Endodermal cell (in vitro differentiated cells): ENCODE measurements around the gene CRYBG3. TPM values are rescaled to one million over a fixed set of nuclear protein-coding genes. Genes with fewer than 3 reads are reported as not detected.
"Not testable (repeated sequence)": the region's sequence is repeated elsewhere in the genome, so short reads cannot be mapped to it uniquely, and the experiment has no call there.

Experiments used
- DNase-seq: peaks from one replicate; pipeline ENCODE4 v3.0.0-alpha.2; 2017
- H3K27ac ChIP-seq: 2 replicates; pipeline ENCODE4 v1.5.1; 2013; ENCODE audit warnings: mild to moderate bottlenecking, low read depth, low read length, moderate library complexity
- H3K27me3 ChIP-seq: 2 replicates; pipeline ENCODE4 v1.6.1; 2013; ENCODE audit warnings: mild to moderate bottlenecking, low read length, moderate library complexity; ENCODE audit not compliant: insufficient read depth, control insufficient read depth, poor library complexity, severe bottlenecking
- H3K36me3 ChIP-seq: 2 replicates; pipeline ENCODE4 v1.7.0; 2013; ENCODE audit warnings: mild to moderate bottlenecking, low read length, moderate library complexity; ENCODE audit not compliant: control insufficient read depth, insufficient read depth
- H3K4me1 ChIP-seq: one replicate; pipeline ENCODE4 v1.7.0; 2013; ENCODE audit warnings: low read length; ENCODE audit not compliant: control insufficient read depth, insufficient read depth
- H3K4me3 ChIP-seq: 2 replicates; pipeline ENCODE4 v1.5.1; 2013; ENCODE audit warnings: mild to moderate bottlenecking, low read length, moderate library complexity
- H3K9ac ChIP-seq: 2 replicates; pipeline ENCODE4 v1.6.1; 2013; ENCODE audit warnings: mild to moderate bottlenecking, low read length, moderate library complexity; ENCODE audit not compliant: poor library complexity, severe bottlenecking; ENCODE audit errors: extremely low read depth
- H3K9me3 ChIP-seq: 2 replicates; pipeline ENCODE4 v1.6.1; 2013; ENCODE audit warnings: mild to moderate bottlenecking, low read length, moderate library complexity; ENCODE audit not compliant: control insufficient read depth
- H3K27ac Mint-ChIP-seq: 2 replicates; pipeline ENCODE4 v1.8.0; 2020; ENCODE audit warnings: mixed read lengths
- H3K27me3 Mint-ChIP-seq: 2 replicates; pipeline ENCODE4 v1.8.0; 2021; ENCODE audit warnings: mild to moderate bottlenecking, mixed read lengths; ENCODE audit not compliant: insufficient read depth
- H3K36me3 Mint-ChIP-seq: 2 replicates; pipeline ENCODE4 v1.8.0; 2020; ENCODE audit warnings: low read depth, mixed read lengths
- H3K4me1 Mint-ChIP-seq: 2 replicates; pipeline ENCODE4 v1.8.0; 2020; ENCODE audit warnings: mixed read lengths
- H3K4me3 Mint-ChIP-seq: 2 replicates; pipeline ENCODE4 v1.8.0; 2020; ENCODE audit warnings: mild to moderate bottlenecking, moderate library complexity, mixed read lengths
- H3K9me3 Mint-ChIP-seq: 2 replicates; pipeline ENCODE4 v1.8.0; 2020; ENCODE audit warnings: mild to moderate bottlenecking, mixed read lengths
- WGBS, 2 experiments: methylation state at CpG; one replicate each; pipeline versions ENCODE4 v1.1.5 to v1.1.7; 2013; ENCODE audit warnings: missing lambda C conversion rate in 2 of 2, mixed read lengths in 1 of 2; ENCODE audit not compliant: insufficient coverage in 1 of 2, insufficient read length in 1 of 2; 5-methylcytosine and 5-hydroxymethylcytosine counted together
- total RNA-seq, 2 donors: library from RNA; stranded (reverse); fragmentation: NEBNext Ultra II Directional in 1 of 2; extraction: Animal tissue kit (Norgen Biotek cat#: 25700) in 1 of 2; gene quantifications; 2 replicates in 1 of 2; 3 replicates in 1 of 2; pipeline ENCODE4 v1.2.1, GENCODE V29; 2021
- TF ChIP-seq, protein P1 (sequence below): fragments of 200-600 bp; sonication (generic); conservative IDR thresholded peaks from 2 replicates; pipeline ENCODE4 v1.5.0; 2021; ENCODE audit warnings: antibody characterized with exemption, mild to moderate bottlenecking

Gene CRYBG3
- total RNA-seq, 2 donors from 2014 or later: 9.7 to 10.8 TPM

DNA sequence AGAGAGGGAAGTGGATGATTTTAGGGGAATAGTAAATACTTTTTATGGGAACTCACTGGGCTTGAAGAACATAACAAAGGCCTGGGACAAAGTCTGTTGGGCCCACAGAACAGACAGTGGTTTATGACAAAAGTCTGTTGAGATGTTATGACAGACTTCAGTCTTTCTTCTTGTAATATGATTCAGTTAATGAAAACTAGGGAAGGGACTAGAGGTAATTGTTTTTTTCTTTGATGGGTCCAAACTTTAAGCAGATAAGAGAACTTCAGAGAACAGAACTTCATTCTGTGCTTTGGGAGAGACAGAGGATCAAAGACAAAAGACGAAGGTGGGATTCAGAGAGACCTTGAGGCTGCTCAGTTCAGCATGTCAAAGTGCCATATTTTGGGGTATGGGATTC is 9.3 kb downstream of the CRYBG3 start:
- no peak overlapping the region for H3K4me3 Mint-ChIP-seq
- DNase-seq: no peak
- WGBS, 2 experiments: 97% methylated on average over 1 of the region's 1 CpG; no CpG with 5 or more reads in 1 of the 2 experiments
- Histone ChIP-seq H3K27ac (no peak overlapping the region), H3K4me3 (no peak overlapping the region), H3K4me1 (no peaks in the 10 kb centered on the region), H3K27me3 (no peaks in the 10 kb centered on the region), H3K9ac (no peak overlapping the region), H3K36me3 (no peaks in the 10 kb centered on the region), H3K9me3 (no peaks in the 10 kb centered on the region)
- H3K27ac Mint-ChIP-seq: no peak overlapping the region
- H3K9me3 Mint-ChIP-seq: peaks cover 4% of the 10 kb centered on the region
- peaks cover 6% of the 10 kb centered on the region for H3K36me3 Mint-ChIP-seq
- TF ChIP-seq, protein P1, sequence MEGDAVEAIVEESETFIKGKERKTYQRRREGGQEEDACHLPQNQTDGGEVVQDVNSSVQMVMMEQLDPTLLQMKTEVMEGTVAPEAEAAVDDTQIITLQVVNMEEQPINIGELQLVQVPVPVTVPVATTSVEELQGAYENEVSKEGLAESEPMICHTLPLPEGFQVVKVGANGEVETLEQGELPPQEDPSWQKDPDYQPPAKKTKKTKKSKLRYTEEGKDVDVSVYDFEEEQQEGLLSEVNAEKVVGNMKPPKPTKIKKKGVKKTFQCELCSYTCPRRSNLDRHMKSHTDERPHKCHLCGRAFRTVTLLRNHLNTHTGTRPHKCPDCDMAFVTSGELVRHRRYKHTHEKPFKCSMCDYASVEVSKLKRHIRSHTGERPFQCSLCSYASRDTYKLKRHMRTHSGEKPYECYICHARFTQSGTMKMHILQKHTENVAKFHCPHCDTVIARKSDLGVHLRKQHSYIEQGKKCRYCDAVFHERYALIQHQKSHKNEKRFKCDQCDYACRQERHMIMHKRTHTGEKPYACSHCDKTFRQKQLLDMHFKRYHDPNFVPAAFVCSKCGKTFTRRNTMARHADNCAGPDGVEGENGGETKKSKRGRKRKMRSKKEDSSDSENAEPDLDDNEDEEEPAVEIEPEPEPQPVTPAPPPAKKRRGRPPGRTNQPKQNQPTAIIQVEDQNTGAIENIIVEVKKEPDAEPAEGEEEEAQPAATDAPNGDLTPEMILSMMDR: no peak
- H3K4me1 Mint-ChIP-seq: peaks cover 8% of the 10 kb centered on the region
- H3K27me3 Mint-ChIP-seq: no peaks in the 10 kb centered on the region

DNA sequence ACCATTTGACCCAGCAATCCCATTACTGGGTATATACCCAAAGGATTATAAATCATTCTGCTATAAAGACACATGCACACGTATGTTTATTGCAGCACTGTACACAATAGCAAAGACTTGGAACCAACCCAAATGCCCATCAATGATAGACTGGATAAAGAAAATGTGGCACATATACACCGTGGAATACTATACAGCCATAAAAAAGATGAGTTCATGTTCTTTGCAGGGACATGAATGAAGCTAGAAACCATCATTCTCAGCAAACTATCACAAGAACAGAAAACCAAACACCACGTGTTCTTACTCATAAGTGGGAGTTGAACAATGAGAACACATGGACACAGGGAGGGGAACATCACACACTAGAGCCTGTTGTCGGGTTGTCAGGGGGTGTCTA is 11.4 kb downstream of the CRYBG3 start:
- H3K36me3 Mint-ChIP-seq, DNase-seq, H3K27me3 ChIP-seq, H3K9ac ChIP-seq, H3K4me3 ChIP-seq, H3K4me1 ChIP-seq, H3K9me3 Mint-ChIP-seq, H3K27ac ChIP-seq, H3K27ac Mint-ChIP-seq, H3K27me3 Mint-ChIP-seq, H3K4me3 Mint-ChIP-seq, H3K9me3 ChIP-seq, H3K36me3 ChIP-seq: not testable (repeated sequence)
- WGBS, 2 experiments: 83 to 94% methylated on average over 1 to 3 of the region's 4 CpGs
- H3K4me1 Mint-ChIP-seq: peaks cover 14% of the 10 kb centered on the region

DNA sequence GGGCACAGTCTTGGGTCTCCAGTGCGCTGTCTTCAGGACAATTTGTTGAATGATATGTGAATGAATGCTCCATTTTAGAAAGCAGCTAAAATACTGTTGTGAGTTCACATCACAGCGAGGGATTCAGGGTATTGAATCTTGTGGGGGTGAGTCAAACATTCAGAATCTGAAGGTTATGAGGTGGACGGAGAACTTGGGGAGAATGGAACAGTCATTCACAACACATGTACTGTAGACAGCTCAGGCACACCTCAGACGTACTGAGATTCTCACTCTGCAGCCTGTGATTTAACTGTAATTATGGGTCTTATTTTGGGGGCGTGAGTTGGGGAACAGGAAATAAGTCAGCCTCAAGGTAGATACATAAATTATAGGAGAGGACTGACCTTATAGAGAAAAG is 13.9 kb downstream of the CRYBG3 start:
- Mint-ChIP-seq H3K36me3 (peaks cover 6% of the 10 kb centered on the region), H3K27me3 (no peaks in the 10 kb centered on the region), H3K4me3 (no peak overlapping the region), H3K27ac (no peak overlapping the region), H3K9me3 (peaks cover 4% of the 10 kb centered on the region), H3K4me1 (peaks cover 30% of the 10 kb centered on the region)
- Histone ChIP-seq H3K4me1 (peaks cover 9% of the 10 kb centered on the region), H3K27me3 (no peaks in the 10 kb centered on the region), H3K36me3 (no peaks in the 10 kb centered on the region), H3K27ac (no peak overlapping the region), H3K9ac (no peak overlapping the region), H3K4me3 (no peak overlapping the region), H3K9me3 (no peaks in the 10 kb centered on the region)
- DNase-seq: no peak
- TF ChIP-seq, protein P1: no peak
- 92 to 93% methylated on average over 4 to 5 of the region's 5 CpGs for WGBS, 2 experiments

DNA sequence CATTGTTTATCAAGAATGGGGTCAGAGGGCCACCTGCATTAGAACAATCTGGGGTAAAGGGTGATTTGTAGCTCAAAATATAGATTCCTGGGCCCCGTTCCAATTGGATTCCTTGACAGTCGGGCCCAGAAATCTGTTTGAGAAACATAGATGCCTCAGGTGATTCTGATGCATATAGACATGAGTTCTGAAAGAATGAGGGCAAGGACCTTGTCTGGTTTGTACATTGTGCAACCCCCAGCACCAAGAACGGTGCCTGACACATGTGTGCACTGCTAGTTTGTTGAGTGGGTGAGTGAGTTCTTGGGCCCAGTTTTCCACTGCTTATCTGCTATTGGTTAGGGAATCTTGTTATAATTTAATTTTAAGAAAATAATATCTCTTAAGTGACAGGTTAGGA is 16.6 kb downstream of the CRYBG3 start:
- Mint-ChIP-seq H3K27ac (peak overlapping the region; percentile 28), H3K27me3 (no peaks in the 10 kb centered on the region), H3K36me3 (no peaks in the 10 kb centered on the region), H3K9me3 (no peaks in the 10 kb centered on the region), H3K4me3 (no peak overlapping the region), H3K4me1 (peaks cover 34% of the 10 kb centered on the region)
- peaks cover 10% of the 10 kb centered on the region for H3K4me1 ChIP-seq
- H3K27ac ChIP-seq: no peak overlapping the region
- no peaks in the 10 kb centered on the region for H3K9me3 ChIP-seq
- DNase-seq: no peak
- no peaks in the 10 kb centered on the region for H3K27me3 ChIP-seq
- no peak overlapping the region for H3K4me3 ChIP-seq
- WGBS, 2 experiments: 96 to 100% methylated on average over 1 to 3 of the region's 3 CpGs
- no peak overlapping the region for H3K9ac ChIP-seq
- H3K36me3 ChIP-seq: no peaks in the 10 kb centered on the region
- TF ChIP-seq, protein P1: no peak
